Astrocyte (in vitro differentiated cells and primary cell): Measurements from ENCODE around the gene CACNA2D4. TPM values are rescaled to one million over a fixed set of nuclear protein-coding genes. Genes with fewer than 3 reads are reported as not detected.

Source experiments
- DNase-seq: peaks from one replicate; pipeline ENCODE4 v3.0.0-alpha.2; 2010; ENCODE audit warnings: low read depth
- FAIRE-seq: peaks from 2 replicates; lab custom pipeline; 2011; peaks lifted over from hg19 to GRCh38; lab: Jason Lieb, UNC
- H2AFZ ChIP-seq: 2 replicates; pipeline ENCODE4 v1.6.0; 2012; ENCODE audit warnings: low read depth, low read length, inconsistent platforms
- H3K27ac ChIP-seq: 2 replicates; pipeline ENCODE4 v1.5.1; 2011; ENCODE audit warnings: low read depth, low read length, inconsistent platforms
- H3K27me3 ChIP-seq: 2 replicates; pipeline ENCODE4 v1.6.0; 2011; ENCODE audit warnings: low read length, inconsistent platforms; ENCODE audit not compliant: insufficient read depth
- H3K36me3 ChIP-seq: 2 replicates; pipeline ENCODE4 v1.5.1; 2011; ENCODE audit warnings: low read length, inconsistent platforms; ENCODE audit not compliant: insufficient read depth
- H3K4me1 ChIP-seq: 2 replicates; pipeline ENCODE4 v1.5.1; 2011; ENCODE audit warnings: low read length, inconsistent platforms; ENCODE audit not compliant: insufficient read depth
- H3K4me2 ChIP-seq: 2 replicates; pipeline ENCODE4 v1.6.0; 2012; ENCODE audit warnings: low read length, inconsistent platforms
- H3K4me3 ChIP-seq: 2 replicates; pipeline ENCODE4 v1.5.1; 2011; ENCODE audit warnings: low read depth, mild to moderate bottlenecking, low read length, inconsistent platforms; ENCODE audit not compliant: insufficient read depth
- H3K79me2 ChIP-seq: 2 replicates; pipeline ENCODE4 v1.6.0; 2012; ENCODE audit warnings: mild to moderate bottlenecking, low read length, inconsistent platforms; ENCODE audit not compliant: insufficient read depth
- H3K9ac ChIP-seq: 2 replicates; pipeline ENCODE4 v1.6.0; 2012; ENCODE audit warnings: mild to moderate bottlenecking, low read length, inconsistent platforms
- H3K9me3 ChIP-seq: 2 replicates; pipeline ENCODE4 v1.5.1; 2012; ENCODE audit warnings: low read depth, mild to moderate bottlenecking, low read length, inconsistent platforms; ENCODE audit not compliant: insufficient read depth
- H4K20me1 ChIP-seq: 2 replicates; pipeline ENCODE4 v1.6.0; 2012; ENCODE audit warnings: low read length, inconsistent platforms; ENCODE audit not compliant: insufficient read depth
- H3K27ac Mint-ChIP-seq: one replicate; pipeline ENCODE4 v1.8.0; 2021; ENCODE audit warnings: mild to moderate bottlenecking, mixed read lengths; ENCODE audit not compliant: unreplicated experiment
- H3K27me3 Mint-ChIP-seq: one replicate; pipeline ENCODE4 v1.8.0; 2021; ENCODE audit warnings: low read depth, mixed read lengths; ENCODE audit not compliant: unreplicated experiment
- H3K36me3 Mint-ChIP-seq: one replicate; pipeline ENCODE4 v1.8.0; 2021; ENCODE audit warnings: low read depth, mixed read lengths; ENCODE audit not compliant: unreplicated experiment
- H3K4me1 Mint-ChIP-seq: one replicate; pipeline ENCODE4 v1.8.0; 2021; ENCODE audit warnings: low read depth, mixed read lengths; ENCODE audit not compliant: unreplicated experiment
- H3K4me3 Mint-ChIP-seq: one replicate; pipeline ENCODE4 v1.8.0; 2021; ENCODE audit warnings: mild to moderate bottlenecking, moderate library complexity, mixed read lengths; ENCODE audit not compliant: unreplicated experiment
- H3K9me3 Mint-ChIP-seq: one replicate; pipeline ENCODE4 v1.8.0; 2021; ENCODE audit warnings: mild to moderate bottlenecking, mixed read lengths; ENCODE audit not compliant: unreplicated experiment
- CTCF ChIP-seq: IDR thresholded peaks from 2 replicates; pipeline ENCODE4 v1.5.1; 2011; ENCODE audit warnings: low read depth, mild to moderate bottlenecking, inconsistent platforms, low read length, moderate library complexity; ENCODE audit not compliant: insufficient read depth
- EZH2 ChIP-seq: IDR thresholded peaks from 2 replicates; pipeline ENCODE4 v1.6.1; 2012; ENCODE audit warnings: mild to moderate bottlenecking, low read length, inconsistent platforms; ENCODE audit not compliant: insufficient read depth
- total RNA-seq: library from RNA; stranded (reverse); gene quantifications from 2 replicates; pipeline ENCODE4 v1.2.1, GENCODE V29; 2021

The CACNA2D4 gene
- total RNA-seq, 1 donor from 2014 or later, result 0.09 TPM

DNA sequence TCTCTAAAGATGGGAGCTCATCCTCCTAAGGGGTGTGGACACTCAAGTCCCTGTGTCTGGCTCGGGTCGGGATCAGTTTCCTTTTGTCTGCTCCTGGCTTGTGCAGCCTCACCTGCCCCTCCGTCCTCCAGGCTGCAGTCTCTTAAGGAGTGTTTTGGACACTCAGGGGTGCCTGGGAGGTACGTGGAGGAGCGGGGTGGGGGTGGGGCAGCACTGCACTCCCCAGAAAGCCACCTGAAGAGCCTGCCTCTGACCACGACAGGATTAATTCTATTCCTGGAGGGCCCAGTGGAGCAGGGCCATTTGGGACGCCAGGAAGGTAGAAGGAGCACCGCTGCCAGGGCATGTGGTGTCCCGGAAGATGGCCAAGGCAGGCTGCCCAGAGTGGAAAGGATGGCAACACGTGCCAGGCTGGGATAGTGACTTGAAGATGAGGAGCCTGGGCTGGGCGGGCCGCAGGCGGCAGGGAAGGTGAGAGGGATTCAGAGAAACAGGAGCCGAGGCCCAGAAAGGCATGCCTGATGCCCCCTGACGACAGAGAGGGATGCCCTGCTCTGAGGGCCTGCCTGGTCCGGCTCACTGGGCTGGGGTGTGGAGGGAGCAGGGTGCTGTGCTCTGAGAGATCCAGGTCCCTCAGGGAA lies 112.9 kb downstream of the CACNA2D4 start:
- Mint-ChIP-seq H3K36me3 (no peaks in the 10 kb centered on the region), H3K4me1 (peaks cover 6% of the 10 kb centered on the region), H3K27ac (no peak overlapping the region), H3K4me3 (peak overlapping the region; percentile 45), H3K9me3 (peaks cover 2% of the 10 kb centered on the region), H3K27me3 (peaks cover 1% of the 10 kb centered on the region)
- no peaks in the 10 kb centered on the region for H3K36me3 ChIP-seq
- H3K79me2 ChIP-seq, result no peaks in the 10 kb centered on the region
- no peak overlapping the region for H3K9ac ChIP-seq
- no peaks in the 10 kb centered on the region for H4K20me1 ChIP-seq
- H3K27me3 ChIP-seq, result no peaks in the 10 kb centered on the region
- no peak overlapping the region for H3K4me2 ChIP-seq
- H3K4me1 ChIP-seq, result peaks cover 8% of the 10 kb centered on the region
- DNase-seq (no peak), FAIRE-seq (no peak)
- no peak overlapping the region for H3K27ac ChIP-seq
- no peaks in the 10 kb centered on the region for H3K9me3 ChIP-seq
- H2AFZ ChIP-seq, result no peak overlapping the region
- TF ChIP-seq EZH2 (no peak), CTCF (no peak)
- no peak overlapping the region for H3K4me3 ChIP-seq

DNA sequence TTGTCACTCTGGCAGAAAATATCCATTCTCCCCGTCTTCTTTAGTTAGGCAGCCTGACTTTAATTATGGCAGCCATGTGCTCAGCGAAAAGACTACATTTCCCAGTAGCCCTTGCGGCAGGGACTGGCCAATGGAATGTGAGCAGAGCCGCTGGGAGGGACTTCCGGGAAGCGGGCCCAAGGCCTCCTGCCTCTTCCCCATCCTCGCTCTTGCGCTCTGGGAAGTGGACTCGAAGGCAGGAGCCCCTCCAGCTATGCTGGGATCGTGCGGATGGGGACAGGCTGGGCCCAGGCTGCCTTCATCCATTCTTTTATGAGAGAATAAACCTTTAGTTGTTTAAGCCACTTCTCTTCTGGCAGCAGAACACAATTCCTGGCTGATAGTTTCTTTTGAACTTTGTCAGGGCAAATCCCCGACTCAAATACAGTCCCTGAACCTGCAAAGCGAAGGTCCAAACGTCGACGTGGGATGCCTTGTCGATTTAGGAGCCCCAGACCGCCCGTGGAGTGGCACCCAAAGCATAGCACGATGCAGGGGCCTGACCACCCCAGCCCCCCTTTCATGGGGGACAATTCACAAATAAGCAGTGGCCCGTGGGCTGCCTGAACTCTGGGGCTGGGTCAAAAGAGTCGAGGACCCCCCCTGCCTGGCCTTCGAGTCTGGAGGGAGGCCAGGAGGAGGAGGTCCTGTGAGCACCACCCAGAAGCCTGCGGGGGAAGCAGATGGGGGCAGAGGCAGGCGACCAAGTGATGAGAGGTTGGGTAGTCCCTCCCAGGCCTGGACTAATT lies 113.7 kb downstream of the CACNA2D4 start:
- peaks cover 2% of the 10 kb centered on the region for H3K9me3 Mint-ChIP-seq
- Histone ChIP-seq H2AFZ (peak overlapping the region; percentile 91), H3K4me3 (no peak overlapping the region), H3K9ac (no peak overlapping the region), H3K4me2 (no peak overlapping the region), H3K27ac (no peak overlapping the region), H3K36me3 (no peaks in the 10 kb centered on the region), H4K20me1 (no peaks in the 10 kb centered on the region), H3K27me3 (no peaks in the 10 kb centered on the region), H3K9me3 (no peaks in the 10 kb centered on the region), H3K79me2 (no peaks in the 10 kb centered on the region), H3K4me1 (no peaks in the 10 kb centered on the region)
- H3K4me1 Mint-ChIP-seq, result no peaks in the 10 kb centered on the region
- peak; percentile 87 for FAIRE-seq
- no peaks in the 10 kb centered on the region for H3K36me3 Mint-ChIP-seq
- peak overlapping the region; percentile 26 for H3K27ac Mint-ChIP-seq
- H3K27me3 Mint-ChIP-seq, result peaks cover 1% of the 10 kb centered on the region
- TF ChIP-seq CTCF, result no peak
- TF ChIP-seq EZH2, result no peak
- H3K4me3 Mint-ChIP-seq, result no peak overlapping the region
- peak; percentile 78 for DNase-seq
